HCT116 (cell line): Measurements from ENCODE around the gene TUBA4B. TPM values are rescaled to one million over a fixed set of nuclear protein-coding genes. Genes with fewer than 3 reads are reported as not detected.

Source experiments
- ATAC-seq: fragments of 200-7000 bp; cut with Tn5 transposase; 2 replicates; pipeline ENCODE4 v1.9.1; 2020; ENCODE audit warnings: mild to moderate bottlenecking, moderate library complexity
- BruUV-seq: library from RNA; stranded (reverse); fragments of 400-500 nt; replicated peaks from 2 replicates; lab custom pipeline; 2021; lab: Mats Ljungman, UMichigan
- CTCF ChIA-PET: fragments of 300-600 bp; sonication (Branson Sonifier 250); formaldehyde crosslinking; loops from one replicate; lab custom pipeline; 2021; ENCODE audit warnings: antibody characterized with exemption; lab: Charles Lee
- POLR2A ChIA-PET: fragments of 300-600, 350-600 bp; sonication (Branson Sonifier 250); formaldehyde crosslinking; loops from one replicate; lab custom pipeline; 2021; ENCODE audit warnings: antibody characterized with exemption; lab: Charles Lee
- RAD21 ChIA-PET, 2 experiments: fragments of 300-600 bp; sonication (Branson Sonifier 250); formaldehyde crosslinking; loops; one replicate each; lab custom pipeline; 2023; ENCODE audit warnings: low total read pairs in 2 of 2; ENCODE audit not compliant: uncharacterized antibody in 2 of 2, unreplicated experiment in 2 of 2, low non-redundant PET in 1 of 2; lab: Charles Lee
- DNase-seq: peaks from one replicate; pipeline ENCODE4 v3.0.0-alpha.2; 2010; ENCODE audit warnings: low read depth, low spot score
- H2AFZ ChIP-seq: fragments of 200-600 bp; shearing (Covaris generic), sonication (generic); 2 replicates; pipeline ENCODE4 v1.6.1; 2017; ENCODE audit warnings: low read depth, mixed run types, mixed read lengths, antibody characterized with exemption, low read length; ENCODE audit not compliant: poor library complexity, severe bottlenecking
- H3K27ac ChIP-seq: 2 replicates; pipeline ENCODE4 v1.5.1; 2012; ENCODE audit warnings: low read depth, low read length
- H3K27me3 ChIP-seq: fragments of 200-600 bp; sonication (generic); 2 replicates; pipeline ENCODE4 v1.6.1; 2016; ENCODE audit warnings: mixed run types, low read length, mixed read lengths; ENCODE audit not compliant: insufficient read depth
- H3K36me3 ChIP-seq, 2 experiments: fragments of 200-500 bp in 1 of 2; fragments of 200-600 bp in 1 of 2; sonication (Bioruptor generic) in 1 of 2; sonication (generic) in 1 of 2; 2 replicates each; pipeline versions ENCODE4 v1.5.1 to v1.6.1; 2014 to 2016; ENCODE audit warnings: low read length in 2 of 2, inconsistent platforms in 1 of 2, mixed read lengths in 1 of 2, mixed run types in 1 of 2; ENCODE audit not compliant: insufficient read depth in 2 of 2, control insufficient read depth in 1 of 2
- H3K4me1 ChIP-seq, 2 experiments: fragments of 200-600 bp in 1 of 2; sonication (generic) in 1 of 2; 2 replicates each; pipeline versions ENCODE4 v1.5.1 to v1.6.1; 2012 to 2017; ENCODE audit warnings: low read length in 2 of 2, inconsistent platforms in 1 of 2, mild to moderate bottlenecking in 1 of 2, mixed read lengths in 1 of 2, mixed run types in 1 of 2, moderate library complexity in 1 of 2; ENCODE audit not compliant: insufficient read depth in 2 of 2, control insufficient read depth in 1 of 2
- H3K4me2 ChIP-seq: fragments of 200-600 bp; sonication (generic); 2 replicates; pipeline ENCODE4 v1.6.1; 2017; ENCODE audit warnings: mixed run types, low read length, mixed read lengths
- H3K4me3 ChIP-seq, 2 experiments: fragments of 200-600 bp in 1 of 2; sonication (generic) in 1 of 2; replicated peaks in 1 of 2; 2 replicates each; pipeline ENCODE4 v1.5.1; 2011 to 2016; ENCODE audit warnings: low read length in 2 of 2, control low read depth in 1 of 2, low read depth in 1 of 2, mild to moderate bottlenecking in 1 of 2, mixed read lengths in 1 of 2, mixed run types in 1 of 2
- H3K79me2 ChIP-seq: fragments of 200-600 bp; sonication (generic); 2 replicates; pipeline ENCODE4 v1.6.1; 2017; ENCODE audit warnings: mild to moderate bottlenecking, mixed run types, low read length, moderate library complexity, mixed read lengths; ENCODE audit not compliant: insufficient read depth
- H3K9ac ChIP-seq: fragments of 200-600 bp; sonication (generic); 2 replicates; pipeline ENCODE4 v1.6.1; 2016; ENCODE audit warnings: low read length, mixed read lengths
- H3K9me2 ChIP-seq: fragments of 200-600 bp; sonication (generic), shearing (Covaris generic); 2 replicates; pipeline ENCODE4 v1.6.1; 2017; ENCODE audit warnings: mixed run types, mild to moderate bottlenecking, moderate library complexity; ENCODE audit not compliant: insufficient read depth
- H3K9me3 ChIP-seq, 2 experiments: fragments of 200-500 bp in 1 of 2; fragments of 200-600 bp in 1 of 2; sonication (Bioruptor generic) in 1 of 2; sonication (generic) in 1 of 2; 2 replicates each; pipeline ENCODE4 v1.6.1; 2014 to 2017; ENCODE audit warnings: low read length in 2 of 2, mixed read lengths in 2 of 2, inconsistent platforms in 1 of 2, low read depth in 1 of 2, mild to moderate bottlenecking in 1 of 2, mixed run types in 1 of 2, moderate library complexity in 1 of 2; ENCODE audit not compliant: control insufficient read depth in 1 of 2, insufficient read depth in 1 of 2
- H4K20me1 ChIP-seq: fragments of 200-600 bp; sonication (generic), shearing (Covaris generic); 2 replicates; pipeline ENCODE4 v1.6.1; 2017; ENCODE audit warnings: mixed run types, mild to moderate bottlenecking, moderate library complexity; ENCODE audit not compliant: insufficient read depth
- ATF3 ChIP-seq: IDR thresholded peaks from 2 replicates; pipeline ENCODE4 v1.6.1; 2012
- CBX3 ChIP-seq: IDR thresholded peaks from 2 replicates; pipeline ENCODE4 v1.6.1; 2012; ENCODE audit warnings: low read depth
- CEBPB ChIP-seq: IDR thresholded peaks from 2 replicates; pipeline ENCODE4 v1.6.1; 2012; ENCODE audit warnings: low read depth
- CTCF ChIP-seq, 3 experiments: fragments of 200-600 bp in 1 of 3; sonication (generic) in 1 of 3; IDR thresholded peaks in 2 of 3; conservative IDR thresholded peaks in 1 of 3; 2 replicates each; pipeline ENCODE4 v1.5.1; 2012 to 2017; ENCODE audit warnings: low read depth in 2 of 3, low read length in 2 of 3, antibody characterized with exemption in 1 of 3, borderline replicate concordance in 1 of 3, control low read depth in 1 of 3, mild to moderate bottlenecking in 1 of 3, mixed read lengths in 1 of 3, mixed run types in 1 of 3, moderate library complexity in 1 of 3; ENCODE audit not compliant: insufficient read depth in 1 of 3
- EGR1 ChIP-seq: IDR thresholded peaks from 2 replicates; pipeline ENCODE4 v1.6.1; 2012; ENCODE audit warnings: low read depth
- ELF1 ChIP-seq: IDR thresholded peaks from 2 replicates; pipeline ENCODE4 v1.6.1; 2012; ENCODE audit warnings: low read depth, borderline replicate concordance
- EZH2 ChIP-seq: fragments of 200-600 bp; sonication (generic); IDR thresholded peaks from 2 replicates; pipeline ENCODE4 v1.6.1; 2017; ENCODE audit warnings: antibody characterized with exemption, mixed run types
- EZH2phosphoT487 ChIP-seq: fragments of 200-600 bp; IDR thresholded peaks from 2 replicates; pipeline ENCODE4 v1.6.1; 2018; ENCODE audit warnings: antibody characterized with exemption, borderline replicate concordance
- JUND ChIP-seq: IDR thresholded peaks from 2 replicates; pipeline ENCODE4 v1.6.1; 2012
- MAX ChIP-seq: IDR thresholded peaks from 2 replicates; pipeline ENCODE4 v1.6.1; 2012
- POLR2AphosphoS5 ChIP-seq: IDR thresholded peaks from 2 replicates; pipeline ENCODE4 v1.6.1; 2011; ENCODE audit warnings: mild to moderate bottlenecking, low read depth, low read length, moderate library complexity
- RAD21 ChIP-seq: IDR thresholded peaks from 2 replicates; pipeline ENCODE4 v1.6.1; 2012; ENCODE audit warnings: low read depth, mild to moderate bottlenecking
- SP1 ChIP-seq: IDR thresholded peaks from 2 replicates; pipeline ENCODE4 v1.6.1; 2012; ENCODE audit warnings: low read depth
- SRF ChIP-seq: IDR thresholded peaks from 2 replicates; pipeline ENCODE4 v1.6.1; 2012; ENCODE audit warnings: low read depth
- TCF7L2 ChIP-seq: IDR thresholded peaks from 2 replicates; pipeline ENCODE4 v1.7.0; 2011; ENCODE audit warnings: borderline replicate concordance, inconsistent platforms; ENCODE audit not compliant: insufficient read depth, insufficient read length; ENCODE audit errors: extremely low read depth
- ZFX ChIP-seq: fragments of 450-650 bp; IDR thresholded peaks from 2 replicates; pipeline ENCODE4 v1.6.1; 2017
- intact Hi-C: fragments of 100-400 bp; cut with micrococcal nuclease; formaldehyde crosslinking; loops from 2 replicates; pipeline ENCODE4 v1.10.0; 2022
- total RNA-seq: library from RNA; stranded (reverse); gene quantifications from one replicate; pipeline ENCODE4 v1.2.1, GENCODE V29; 2021; ENCODE audit not compliant: unreplicated experiment

TUBA4B gene
- total RNA-seq, 1 experiment from 2014 or later, result not detected

GRCh38 chr2:219205165-219205538, 47.9 kb upstream of the TUBA4B start:
- Histone ChIP-seq H3K4me2 (no peak overlapping the region), H3K9me3 (peaks cover 0 to 9% of the 10 kb centered on the region in 2 experiments; a peak in 2 of 4 replicates), H3K36me3 (peaks cover 10 to 13% of the 10 kb centered on the region in 2 experiments; a peak in 3 of 4 replicates), H3K79me2 (no peaks in the 10 kb centered on the region), H3K27me3 (no peaks in the 10 kb centered on the region), H4K20me1 (no peaks in the 10 kb centered on the region), H3K9ac (no peak overlapping the region), H3K9me2 (no peaks in the 10 kb centered on the region), H3K27ac (no peak overlapping the region), H2AFZ (no peak overlapping the region), H3K4me3 (no peak overlapping the region), H3K4me1 (peaks cover 11 to 17% of the 10 kb centered on the region in 2 experiments)
- CTCF ChIA-PET, result no interaction called here
- RAD21 ChIA-PET, result no interaction called here
- ATAC-seq, result no peak
- no peak for DNase-seq
- POLR2A ChIA-PET, result no interaction called here
- TF ChIP-seq JUND (no peak), POLR2AphosphoS5 (no peak), ELF1 (no peak), SRF (no peak), RAD21 (no peak), CTCF (IDR thresholded peaks at IDR 0.05 in 2 of 3, conservative IDR thresholded peaks at IDR 0.05 in 1 of 3; ENCODE audit: borderline replicate concordance in 1 of 3, insufficient read depth in 1 of 3, low read depth in 2 of 3, low read length in 2 of 3) (no peak), TCF7L2 (no peak), MAX (no peak), EGR1 (no peak), ZFX (no peak), EZH2 (no peak), CBX3 (no peak), ATF3 (no peak), SP1 (no peak), CEBPB (no peak), EZH2phosphoT487 (no peak)
- intact Hi-C loops, result no loop called here
- no TSS peak for BruUV-seq
